HEK293 (cell line): ENCODE results near the gene SH2D1A.

ENCODE experiments used
- ZNF121 ChIP-seq: fragments of 450-650 bp; formaldehyde crosslinking; IDR thresholded peaks from 2 replicates; pipeline ENCODE4 v1.5.1; 2016; ENCODE audit warnings: missing biosample characterization, missing genetic modification characterization
- ZNF777 ChIP-seq: fragments of 450-650 bp; formaldehyde crosslinking; IDR thresholded peaks from 2 replicates; pipeline ENCODE4 v1.5.1; 2017; ENCODE audit warnings: missing biosample characterization, missing genetic modification characterization, borderline replicate concordance

DNA sequence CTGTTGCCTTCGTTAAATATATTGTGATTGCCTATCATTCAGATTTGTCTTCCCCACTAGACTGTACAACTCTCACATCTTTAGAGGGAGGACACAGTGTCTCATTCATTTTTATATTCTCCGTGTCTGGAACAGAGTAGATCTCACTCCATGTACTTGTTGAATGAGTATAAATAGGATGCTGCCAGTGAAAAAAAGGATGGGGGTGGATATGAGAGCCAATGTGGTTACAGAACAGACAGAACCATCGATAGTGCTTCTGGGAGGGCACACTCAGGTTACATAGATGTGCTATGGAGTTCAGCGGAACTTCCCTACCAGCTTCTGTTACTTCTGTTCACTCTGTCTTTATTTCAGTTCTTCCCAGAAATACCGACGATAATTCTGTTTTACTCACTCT, 66.9 kb downstream of the SH2D1A start:
- TF ChIP-seq ZNF777 (tag by site-specific recombination) = no peak
- no peak for TF ChIP-seq ZNF121 (tag by site-specific recombination)
